GM19025 (cell line): ENCODE data around the gene BOLA1.
"Not testable (repeated sequence)": the region's sequence is repeated elsewhere in the genome, so short reads cannot be mapped to it uniquely, and the experiment has no call there.

Source experiments
- ATAC-seq: cut with Tn5 transposase; IDR thresholded peaks from one replicate; pipeline ENCODE4 v1.9.1; 2021; ENCODE audit warnings: mild to moderate bottlenecking, low read depth, moderate library complexity; ENCODE audit not compliant: unreplicated experiment

The BOLA1 gene, protein sequence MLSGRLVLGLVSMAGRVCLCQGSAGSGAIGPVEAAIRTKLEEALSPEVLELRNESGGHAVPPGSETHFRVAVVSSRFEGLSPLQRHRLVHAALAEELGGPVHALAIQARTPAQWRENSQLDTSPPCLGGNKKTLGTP

DNA sequence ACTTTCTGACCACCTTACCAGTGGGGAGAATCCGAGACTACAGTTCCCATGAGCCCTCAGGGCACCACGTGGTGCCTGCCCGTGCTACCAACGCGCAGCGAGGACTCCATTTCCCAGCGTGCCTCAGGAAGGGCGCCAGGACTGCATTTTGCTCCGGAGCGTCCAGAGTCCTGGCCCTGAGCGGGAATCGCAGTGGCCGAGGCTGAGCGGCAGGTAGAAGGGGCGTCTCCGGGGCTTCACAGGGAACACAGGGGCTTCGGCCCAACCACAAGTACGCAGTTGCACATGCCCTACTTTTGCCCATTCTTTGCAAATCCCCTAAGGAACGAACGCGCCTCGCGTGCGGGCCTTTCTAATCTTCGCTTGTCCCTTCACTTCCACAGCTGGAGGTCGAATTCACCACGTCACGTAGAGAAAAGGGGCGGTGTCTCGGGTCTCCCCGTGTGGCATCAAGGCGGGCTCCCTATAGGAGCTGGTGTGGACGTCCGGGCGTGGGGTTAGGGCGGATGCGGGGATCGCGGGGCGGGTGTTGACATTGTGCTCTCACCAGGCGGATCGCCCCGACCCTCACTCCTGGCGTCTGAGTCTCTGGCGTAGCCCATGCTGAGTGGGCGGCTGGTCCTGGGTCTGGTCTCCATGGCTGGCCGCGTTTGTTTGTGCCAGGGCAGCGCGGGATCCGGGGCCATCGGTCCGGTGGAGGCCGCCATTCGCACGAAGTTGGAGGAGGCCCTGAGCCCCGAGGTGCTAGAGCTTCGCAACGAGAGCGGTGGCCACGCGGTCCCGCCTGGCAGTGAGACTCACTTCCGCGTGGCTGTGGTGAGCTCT is at the start of gene BOLA1:
BOLA1 (plus strand) TSS at position 109 of the 825 bp plus-strand sequence; CDS start at position 601, 492 bp downstream.
- ATAC-seq: peak; percentile 92

DNA sequence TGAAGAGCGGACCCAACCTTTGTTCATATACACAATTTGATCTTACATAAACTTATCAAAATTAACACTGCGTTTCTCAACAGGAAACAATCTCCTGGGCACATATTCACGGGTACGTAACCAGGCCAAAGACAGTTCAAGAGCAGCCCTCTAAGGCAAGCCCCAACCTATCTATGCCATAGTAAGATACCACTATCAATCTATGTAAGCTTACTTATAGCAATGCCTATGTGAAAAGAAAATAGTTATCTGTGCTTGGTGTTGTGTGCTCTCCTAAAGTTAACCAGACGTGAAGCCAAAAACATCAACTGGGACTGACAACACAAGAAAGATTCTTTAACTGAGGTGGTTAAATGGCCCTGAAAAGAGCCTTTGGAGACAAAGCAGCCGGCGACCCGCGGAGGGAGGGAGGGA is 49.4 kb upstream of the BOLA1 start:
- no peak for ATAC-seq

DNA sequence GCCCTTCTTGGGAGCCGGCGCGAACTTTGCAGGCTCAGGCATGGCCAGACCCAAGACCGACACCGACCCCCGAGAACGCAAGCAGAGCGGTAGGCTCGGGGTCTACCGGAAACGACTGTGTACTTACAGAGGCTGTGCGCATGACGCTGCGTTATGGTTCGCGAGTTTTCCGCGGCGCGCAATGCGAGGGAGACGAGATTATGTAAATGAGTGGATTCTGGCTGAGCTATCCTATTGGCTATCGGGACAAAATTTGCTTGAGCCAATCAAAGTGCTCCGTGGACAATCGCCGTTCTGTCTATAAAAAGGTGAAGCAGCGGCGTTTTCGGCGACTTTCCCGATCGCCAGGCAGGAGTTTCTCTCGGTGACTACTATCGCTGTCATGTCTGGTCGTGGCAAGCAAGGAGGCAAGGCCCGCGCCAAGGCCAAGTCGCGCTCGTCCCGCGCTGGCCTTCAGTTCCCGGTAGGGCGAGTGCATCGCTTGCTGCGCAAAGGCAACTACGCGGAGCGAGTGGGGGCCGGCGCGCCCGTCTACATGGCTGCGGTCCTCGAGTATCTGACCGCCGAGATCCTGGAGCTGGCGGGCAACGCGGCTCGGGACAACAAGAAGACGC is 48.5 kb upstream of the BOLA1 start:
- ATAC-seq: peak; percentile 45

DNA sequence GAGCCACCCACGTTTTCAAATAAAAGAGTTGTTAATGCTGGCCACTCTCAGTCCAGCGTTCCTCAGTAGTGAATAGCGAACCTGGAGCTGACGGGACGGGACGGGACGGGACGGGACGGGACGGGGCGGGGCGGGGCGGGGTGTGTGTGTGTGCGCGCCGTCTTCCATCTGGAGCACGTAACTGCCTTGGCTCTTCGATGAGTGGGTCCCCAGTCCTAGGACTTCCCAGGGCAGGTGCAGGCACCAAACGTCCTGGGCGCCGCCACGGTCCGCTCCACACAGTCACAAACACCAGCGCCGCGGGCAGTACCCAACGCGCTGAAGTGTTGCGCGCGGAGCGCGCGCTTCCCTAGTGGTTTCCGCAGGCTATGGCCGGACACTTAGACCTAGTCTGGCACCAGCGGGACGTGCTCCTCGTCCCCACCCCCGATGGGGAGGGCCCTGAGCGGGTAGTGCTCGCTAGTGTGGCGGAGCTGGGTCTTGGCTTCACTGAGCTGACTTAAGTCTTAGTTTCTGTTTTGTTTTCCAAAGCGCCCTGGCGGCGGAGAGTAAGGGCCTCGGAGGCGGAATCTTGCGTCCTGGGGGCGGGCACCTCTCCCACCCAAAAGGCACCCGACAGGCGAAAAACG is 47.7 kb upstream of the BOLA1 start:
- ATAC-seq: peak; percentile 40

DNA sequence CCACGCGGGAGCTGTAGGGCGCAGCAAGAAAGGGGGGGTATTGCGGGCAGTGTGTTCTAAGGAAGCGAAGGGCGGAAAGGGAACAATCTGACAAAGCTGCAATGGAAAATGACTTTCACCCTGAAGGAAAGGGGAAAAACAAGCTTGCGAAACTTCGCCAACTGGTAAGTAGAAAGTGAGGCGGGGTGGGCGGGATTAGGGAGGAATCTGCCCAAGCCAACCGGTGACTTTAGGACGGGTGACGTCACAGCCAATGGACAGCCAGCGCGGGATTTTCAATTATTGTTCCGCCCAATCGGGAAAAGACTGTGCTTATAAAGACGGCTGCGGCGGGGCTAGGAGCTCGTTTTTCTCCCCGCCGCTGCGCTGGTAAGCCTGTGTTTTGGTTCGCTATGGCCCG is 47.1 kb upstream of the BOLA1 start:
- ATAC-seq: peak; percentile 18

DNA sequence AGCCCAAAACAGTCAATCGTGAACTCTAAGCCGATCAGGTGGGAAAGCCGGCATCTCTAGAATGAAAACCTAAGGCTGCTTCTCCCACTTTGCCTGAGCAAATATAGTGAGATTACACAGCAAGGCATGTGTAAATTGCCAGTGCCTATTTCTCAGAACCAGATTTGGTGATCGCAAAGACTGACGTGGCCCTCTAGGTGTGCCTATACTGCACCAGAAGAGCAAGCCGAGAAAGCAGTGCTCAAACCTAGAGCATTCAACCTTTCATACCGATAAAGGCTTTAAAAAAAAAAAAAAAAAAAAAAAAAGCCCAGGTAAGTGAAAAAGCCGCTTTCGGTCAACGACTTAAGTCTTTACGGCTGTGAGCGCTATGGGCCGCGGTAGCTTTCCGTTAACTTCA is 39.1 kb upstream of the BOLA1 start:
- peak; percentile 2 for ATAC-seq

DNA sequence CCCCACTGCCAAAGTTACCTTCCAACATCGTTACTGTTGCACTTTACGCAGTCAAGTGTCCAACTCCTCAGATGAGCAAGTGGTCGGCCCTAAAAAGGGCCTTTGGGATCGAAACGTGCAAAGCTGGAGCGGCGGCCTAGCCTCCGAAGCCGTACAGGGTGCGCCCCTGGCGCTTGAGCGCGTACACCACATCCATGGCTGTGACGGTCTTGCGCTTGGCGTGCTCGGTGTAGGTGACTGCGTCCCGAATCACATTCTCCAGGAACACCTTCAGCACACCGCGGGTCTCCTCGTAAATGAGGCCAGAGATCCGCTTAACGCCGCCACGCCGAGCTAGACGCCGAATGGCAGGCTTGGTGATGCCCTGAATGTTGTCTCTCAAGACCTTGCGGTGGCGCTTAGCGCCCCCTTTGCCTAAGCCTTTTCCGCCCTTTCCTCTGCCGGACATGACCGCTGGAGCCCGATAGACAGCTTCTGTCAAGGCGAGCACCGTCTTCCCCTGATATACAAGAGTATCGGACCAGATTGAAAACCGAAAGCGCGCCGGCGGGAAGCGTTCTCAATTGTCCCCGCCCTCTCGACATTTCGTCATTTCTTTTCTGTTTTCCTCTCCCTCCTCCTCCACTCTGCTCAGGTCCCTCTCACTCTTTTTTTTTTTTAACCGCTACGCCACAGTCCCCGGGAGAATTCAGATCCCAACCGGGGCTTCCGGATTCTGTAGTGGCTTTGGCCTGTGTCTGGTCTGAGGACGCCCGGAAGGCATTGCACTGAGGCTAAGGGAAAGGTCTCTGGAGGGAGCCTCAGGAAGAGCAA is 38.5 kb upstream of the BOLA1 start:
- ATAC-seq: peak; percentile 56

DNA sequence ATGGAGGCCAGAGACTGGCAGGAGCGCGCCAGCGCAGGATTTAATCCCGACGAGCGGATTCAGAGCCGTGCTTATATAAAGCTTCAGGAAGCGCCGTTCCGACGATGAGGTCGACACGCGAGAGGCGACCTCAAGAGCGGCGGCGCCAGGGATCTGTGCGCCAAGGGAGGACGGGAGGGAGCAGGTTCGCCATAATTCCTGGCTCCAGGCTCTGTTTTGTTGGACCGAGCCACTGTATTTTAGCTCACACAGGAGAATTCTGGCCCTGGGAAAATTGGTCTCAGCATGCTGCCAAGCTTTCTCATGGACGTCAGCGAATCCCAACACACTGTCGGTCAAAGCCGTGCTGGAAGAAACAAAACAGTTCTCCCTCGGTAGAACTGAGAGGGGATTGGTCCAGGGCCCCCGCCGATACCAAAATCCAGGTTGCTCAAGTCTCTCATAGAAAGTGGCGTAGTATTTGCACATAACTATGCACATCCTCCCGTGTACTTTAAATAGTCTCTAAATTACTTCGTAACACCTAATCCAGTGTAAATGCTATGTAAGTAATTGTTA is 37.8 kb upstream of the BOLA1 start:
- not testable (repeated sequence) for ATAC-seq

DNA sequence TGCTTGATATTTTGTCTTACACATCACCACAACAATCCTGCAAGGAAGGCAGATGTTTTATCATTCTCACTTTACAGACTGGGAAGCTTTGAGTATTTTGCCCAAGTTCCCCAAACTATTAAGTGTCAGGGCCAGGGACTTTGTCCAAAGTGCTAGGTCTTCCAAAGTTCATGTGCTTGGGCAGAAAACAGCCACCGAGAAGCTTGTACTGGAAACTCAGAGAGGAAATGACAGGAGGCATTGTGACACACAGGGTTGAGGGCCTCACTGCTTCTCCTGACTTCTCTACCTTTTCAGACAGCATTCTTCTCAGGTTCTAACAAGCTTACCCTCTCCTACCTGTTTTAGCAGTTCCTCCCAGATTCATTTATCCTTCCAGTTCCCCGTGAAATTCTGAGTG is 32.5 kb upstream of the BOLA1 start:
- not testable (repeated sequence) for ATAC-seq

DNA sequence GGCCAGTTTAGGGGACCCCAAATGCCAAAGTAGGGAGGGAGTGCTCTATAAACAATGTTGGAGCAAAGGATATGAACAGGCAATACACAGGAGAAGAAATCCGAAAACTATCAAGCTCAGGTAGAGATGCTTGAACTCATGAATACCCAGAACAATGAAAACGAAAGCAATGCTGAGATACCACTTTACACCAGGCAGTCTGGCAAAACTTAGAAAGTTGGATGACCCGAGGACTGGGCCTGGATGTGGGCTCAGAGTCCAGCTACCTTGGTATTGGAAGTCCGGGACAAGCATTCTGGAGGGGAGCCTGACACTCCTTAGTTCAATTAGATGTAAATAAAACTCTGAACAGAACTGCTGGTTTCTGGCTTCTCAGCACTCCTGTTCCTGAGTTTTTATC is 26.3 kb upstream of the BOLA1 start:
- not testable (repeated sequence) for ATAC-seq

DNA sequence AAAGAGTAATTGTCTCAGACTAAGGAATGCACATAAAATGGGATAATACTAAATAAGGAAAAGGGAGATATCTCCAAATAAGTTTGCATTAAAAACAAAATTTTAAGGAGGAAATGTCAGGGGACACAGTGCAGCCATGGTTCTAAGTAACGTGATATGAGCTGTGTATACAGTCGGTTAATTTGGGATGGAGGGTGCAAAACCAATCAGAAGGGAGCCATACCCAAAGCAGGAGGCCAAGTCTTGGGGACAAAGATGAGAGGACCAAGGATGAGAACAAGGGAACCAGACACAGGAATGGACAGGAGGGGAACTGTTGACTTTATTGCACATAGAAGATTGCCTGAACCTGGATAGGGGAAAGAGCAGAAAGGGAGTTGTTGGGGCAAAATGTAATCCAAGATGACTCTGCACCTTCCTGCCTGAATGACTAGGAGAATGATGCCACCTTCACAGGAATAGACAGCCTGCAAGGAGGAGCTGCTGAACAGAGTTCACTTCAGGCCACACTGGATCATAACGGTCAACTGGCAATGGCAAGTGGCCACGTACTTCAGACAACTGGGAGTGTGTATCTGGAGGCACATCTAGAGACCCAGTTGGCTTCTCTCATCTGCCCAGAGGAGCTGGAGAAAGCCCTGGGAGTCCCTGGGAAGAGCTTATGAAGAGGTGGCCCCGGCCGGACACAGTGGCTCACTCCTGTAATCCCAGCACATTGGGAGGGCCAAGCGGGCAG is 22.0 kb upstream of the BOLA1 start:
- ATAC-seq: no peak

DNA sequence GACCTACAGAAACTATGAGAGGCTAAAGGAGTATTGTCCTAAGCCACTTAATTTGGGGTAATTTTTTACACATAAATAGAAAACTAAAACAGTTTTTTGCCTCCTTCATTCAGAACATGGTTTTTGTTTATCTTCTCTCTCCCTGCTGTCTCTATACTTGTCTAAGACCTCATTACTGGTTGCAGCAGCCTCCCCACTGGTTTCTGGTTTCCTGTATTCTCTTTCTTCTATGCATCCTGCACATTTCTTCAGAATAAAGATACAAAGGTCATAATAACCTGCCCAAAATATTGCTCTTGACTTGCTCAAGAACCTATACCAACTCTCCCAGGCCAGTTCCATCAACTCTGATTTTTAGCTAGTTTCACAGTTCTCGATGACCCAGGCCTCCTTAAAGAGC is 19.8 kb upstream of the BOLA1 start:
- ATAC-seq: no peak

DNA sequence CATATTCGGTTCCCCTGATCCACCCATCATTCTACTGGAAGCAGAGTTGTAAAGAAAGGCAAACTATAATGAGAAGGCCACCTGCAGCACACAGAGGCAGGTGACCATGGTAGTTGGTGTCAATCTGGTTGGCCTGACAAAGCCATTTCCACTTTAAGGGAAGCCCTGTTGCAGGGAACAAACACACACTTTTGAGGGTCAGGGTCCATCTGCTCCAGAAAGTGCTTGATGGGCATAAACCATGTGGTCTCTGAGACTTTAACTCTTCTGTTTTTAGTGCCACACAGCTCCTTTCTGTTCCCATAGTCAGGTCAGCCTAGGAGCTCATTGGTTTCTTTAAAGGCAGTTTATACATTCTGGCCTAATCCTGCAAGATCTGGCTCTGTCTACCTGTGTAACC is 17.5 kb upstream of the BOLA1 start:
- no peak for ATAC-seq

DNA sequence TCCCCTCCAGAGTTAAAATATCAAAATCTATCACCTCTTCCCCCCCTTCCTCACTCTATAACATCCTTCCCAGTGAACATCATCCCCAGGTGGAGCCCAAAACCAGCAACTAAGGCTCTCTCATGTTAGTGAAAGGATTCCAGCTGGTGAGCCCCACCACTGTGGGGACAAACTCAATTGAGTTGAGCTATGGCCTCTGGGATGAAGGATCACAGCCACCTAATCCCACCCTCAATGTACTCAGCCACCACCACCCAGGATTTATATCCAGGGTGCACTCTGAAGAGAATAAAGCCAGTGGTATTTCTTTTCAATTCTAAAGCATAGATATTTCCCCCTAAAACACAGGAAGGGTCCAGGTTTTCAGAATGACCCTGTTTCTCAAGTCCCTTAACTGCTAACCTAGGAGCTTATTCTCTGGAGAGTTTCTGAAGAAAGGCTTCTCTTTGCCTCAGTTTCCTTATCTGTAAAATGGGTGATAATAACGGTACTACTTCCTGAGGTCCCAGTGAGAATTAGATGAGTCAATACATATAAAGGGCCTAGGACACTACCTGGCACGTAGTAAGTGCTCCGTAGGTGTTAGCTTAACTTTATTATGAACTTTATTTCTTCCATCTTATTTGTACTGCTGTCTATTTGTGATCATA is 15.6 kb upstream of the BOLA1 start:
- no peak for ATAC-seq

DNA sequence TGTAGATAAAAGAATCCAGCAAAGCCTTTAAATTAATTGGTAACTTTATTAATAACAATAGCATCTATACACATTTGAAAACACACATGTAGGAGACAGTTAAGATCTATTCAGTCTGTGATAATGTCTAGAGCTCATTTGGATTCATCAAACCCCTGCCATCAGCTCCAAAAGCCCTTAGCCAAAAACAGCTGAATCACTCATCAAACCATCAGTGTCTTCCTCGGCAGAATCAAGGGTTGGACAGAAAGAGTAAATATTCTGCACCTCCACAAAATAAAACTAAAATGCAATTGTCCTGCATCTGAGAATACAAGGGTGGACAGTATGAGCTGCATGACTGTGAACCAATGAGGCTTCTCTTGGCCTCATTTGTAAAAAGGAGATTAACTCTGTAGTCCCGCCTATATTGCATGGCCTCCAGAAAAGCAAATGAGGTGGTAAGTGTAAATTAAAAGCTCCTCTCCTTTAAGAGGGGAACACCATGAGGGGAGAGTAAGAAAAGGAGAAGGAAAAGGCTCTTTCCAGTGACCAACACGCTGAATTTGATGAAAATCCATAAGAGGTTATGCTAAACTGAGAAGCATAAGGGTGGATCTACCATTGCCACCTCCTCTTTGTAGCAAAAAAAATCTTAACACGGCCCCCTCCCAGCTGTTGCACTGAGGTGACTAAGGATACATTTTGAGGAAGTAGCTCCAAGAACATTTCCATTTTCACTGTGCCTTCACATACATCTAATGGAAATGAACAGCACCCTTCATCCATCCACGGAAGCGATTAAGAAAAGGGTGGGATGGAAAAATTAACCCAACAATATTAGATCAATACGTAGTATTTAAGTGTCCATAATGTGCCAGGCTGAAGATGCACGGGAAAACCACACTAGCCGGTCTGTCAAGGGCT is 14.7 kb upstream of the BOLA1 start:
- no peak for ATAC-seq

DNA sequence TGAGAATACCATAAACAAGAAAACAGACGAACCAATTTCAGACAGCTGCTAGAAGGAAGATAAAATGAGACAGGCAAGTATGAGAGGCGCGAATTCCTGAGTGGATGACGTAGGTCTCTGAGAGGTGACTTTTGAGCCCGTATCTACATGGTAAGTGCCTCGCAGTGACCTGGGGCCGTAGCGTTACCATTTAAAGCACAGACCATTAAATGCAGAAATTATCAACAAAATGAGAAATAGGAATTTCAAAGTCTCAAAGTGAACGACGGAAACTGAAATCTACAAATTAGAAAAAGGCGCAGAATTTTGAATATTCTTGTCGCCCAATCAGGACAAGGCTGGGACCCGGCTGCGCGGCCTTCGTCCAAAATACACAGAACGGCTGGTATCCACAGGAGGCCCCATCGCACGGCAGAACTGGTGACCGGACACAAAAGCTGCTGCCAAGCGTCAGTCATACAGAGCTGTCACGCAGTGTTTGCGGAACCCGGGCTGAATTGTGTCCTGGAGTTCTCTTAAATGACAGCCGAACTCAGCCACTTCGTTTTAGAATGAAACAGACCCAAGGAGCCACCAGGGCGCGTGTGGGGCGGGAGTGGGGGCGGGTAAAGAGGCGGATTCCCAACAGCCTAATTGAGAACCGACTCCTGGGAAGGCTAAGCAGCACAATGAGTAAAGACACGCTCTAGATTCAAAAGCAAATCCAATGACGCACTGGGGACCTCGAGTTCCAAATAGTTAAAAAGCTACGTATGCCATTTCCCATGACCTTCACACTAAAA is 13.8 kb upstream of the BOLA1 start:
- ATAC-seq: no peak

DNA sequence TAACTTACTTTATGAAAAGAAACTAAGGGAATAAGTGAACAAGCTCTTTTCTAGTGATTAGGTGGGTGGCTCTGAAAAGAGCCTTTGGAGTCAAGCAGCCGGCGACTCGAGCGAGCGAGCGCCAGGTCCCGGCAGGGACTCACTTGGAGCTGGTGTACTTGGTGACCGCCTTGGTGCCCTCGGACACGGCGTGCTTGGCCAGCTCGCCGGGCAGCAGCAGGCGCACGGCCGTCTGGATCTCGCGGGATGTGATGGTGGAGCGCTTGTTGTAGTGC is 13.3 kb upstream of the BOLA1 start:
- ATAC-seq: not testable (repeated sequence)
